Activated CD4-positive, alpha-beta T cell treated with anti-CD3 and anti-CD28 coated beads, Interleukin-2, amount 50 U/mL, for 4 hours (primary cell): ENCODE measurements around the gene KCNJ3.

Experiments used
- DNase-seq, 2 experiments: peaks; one replicate each; pipeline ENCODE4 v3.0.0-alpha.2; 2020

The KCNJ3 gene

GRCh38 chr2:154709215-154709614 is 10.7 kb downstream of the KCNJ3 start:
- no peak for DNase-seq

GRCh38 chr2:154710078-154710477 is 11.6 kb downstream of the KCNJ3 start:
- no peak for DNase-seq

- no peak for DNase-seq
These were observed 12.2 kb downstream of the KCNJ3 start for GRCh38 chr2:154710685-154711084.

- no peak for DNase-seq
These were observed 15.2 kb downstream of the KCNJ3 start for GRCh38 chr2:154713675-154714074.

GRCh38 chr2:154720651-154721050 is 22.2 kb downstream of the KCNJ3 start:
- no peak for DNase-seq

GRCh38 chr2:154724194-154724797 is 25.8 kb downstream of the KCNJ3 start:
- no peak for DNase-seq

- DNase-seq, result no peak
These were observed 41.9 kb downstream of the KCNJ3 start for GRCh38 chr2:154740361-154740760.

GRCh38 chr2:154758871-154759270 is 60.4 kb downstream of the KCNJ3 start:
- no peak for DNase-seq

GRCh38 chr2:154762638-154763037 is 64.1 kb downstream of the KCNJ3 start:
- no peak for DNase-seq

GRCh38 chr2:154771664-154772284 is 73.3 kb downstream of the KCNJ3 start:
- DNase-seq, result no peak

- DNase-seq, result no peak
These were observed 78.3 kb downstream of the KCNJ3 start for GRCh38 chr2:154776825-154777224.

GRCh38 chr2:154794406-154794805 is 95.9 kb downstream of the KCNJ3 start:
- no peak for DNase-seq

GRCh38 chr2:154795651-154796050 is 97.2 kb downstream of the KCNJ3 start:
- DNase-seq, result no peak

- no peak for DNase-seq
These were observed 106.0 kb downstream of the KCNJ3 start for GRCh38 chr2:154804451-154804850.

GRCh38 chr2:154813636-154814035 is 115.1 kb downstream of the KCNJ3 start:
- DNase-seq, result no peak

GRCh38 chr2:154814856-154815255 is 116.4 kb downstream of the KCNJ3 start:
- no peak for DNase-seq

- no peak for DNase-seq
These were observed 126.9 kb downstream of the KCNJ3 start for GRCh38 chr2:154825358-154825757.

GRCh38 chr2:154826827-154827226 is 128.3 kb downstream of the KCNJ3 start:
- no peak for DNase-seq

- no peak for DNase-seq
These were observed 128.8 kb downstream of the KCNJ3 start for GRCh38 chr2:154827286-154827685.

GRCh38 chr2:154832711-154833110 is 134.2 kb downstream of the KCNJ3 start:
- DNase-seq, result no peak

- no peak for DNase-seq
These were observed 138.1 kb downstream of the KCNJ3 start for GRCh38 chr2:154836632-154837031.

- no peak for DNase-seq
These were observed 138.5 kb downstream of the KCNJ3 start for GRCh38 chr2:154837035-154837434.

GRCh38 chr2:154844513-154844912 is 146.0 kb downstream of the KCNJ3 start:
- no peak for DNase-seq

- DNase-seq, result no peak
These were observed 148.3 kb downstream of the KCNJ3 start for GRCh38 chr2:154846842-154847241.

GRCh38 chr2:154849482-154849881 is 151.0 kb downstream of the KCNJ3 start:
- no peak for DNase-seq
